HG02885 (cell line): ENCODE measurements around the gene NAXD.
"Not testable (repeated sequence)": the region's sequence is repeated elsewhere in the genome, so short reads cannot be mapped to it uniquely, and the experiment has no call there.

Source experiments
- ATAC-seq: cut with Tn5 transposase; IDR thresholded peaks from one replicate; pipeline ENCODE4 v1.9.1; 2021; ENCODE audit warnings: mild to moderate bottlenecking; ENCODE audit not compliant: unreplicated experiment, poor library complexity

Gene NAXD

GRCh38 chr13:110593430-110594130 is 21.8 kb upstream of the NAXD start:
- ATAC-seq: peak; percentile 93

GRCh38 chr13:110597041-110597689 is 18.2 kb upstream of the NAXD start:
- no peak for ATAC-seq

GRCh38 chr13:110600261-110600819 is 15.0 kb upstream of the NAXD start:
- ATAC-seq: no peak

- no peak for ATAC-seq
These were observed 14.4 kb upstream of the NAXD start for GRCh38 chr13:110600980-110601379.

GRCh38 chr13:110605132-110605531 is 10.2 kb upstream of the NAXD start:
- ATAC-seq: no peak

GRCh38 chr13:110606281-110606680 is 9.1 kb upstream of the NAXD start:
- ATAC-seq: not testable (repeated sequence)

GRCh38 chr13:110607675-110608224 is 7.6 kb upstream of the NAXD start:
- peak; percentile 42 for ATAC-seq

- peak; percentile 48 for ATAC-seq
These were observed 4.3 kb upstream of the NAXD start for GRCh38 chr13:110610955-110611595.

GRCh38 chr13:110615005-110615321 is 382 bp upstream of the NAXD start:
- ATAC-seq: no peak

GRCh38 chr13:110616103-110617101 is 1.1 kb downstream of the NAXD start:
- ATAC-seq: peak; percentile 63

- no peak for ATAC-seq
These were observed 2.2 kb downstream of the NAXD start for GRCh38 chr13:110617321-110618072.

- no peak for ATAC-seq
These were observed 2.8 kb downstream of the NAXD start for GRCh38 chr13:110618167-110618566.

GRCh38 chr13:110618780-110619179 is 3.4 kb downstream of the NAXD start:
- no peak for ATAC-seq

GRCh38 chr13:110620596-110620995 is 5.3 kb downstream of the NAXD start:
- no peak for ATAC-seq

- ATAC-seq: no peak
These were observed 9.7 kb downstream of the NAXD start for GRCh38 chr13:110624766-110625756.

GRCh38 chr13:110625771-110626321 is 10.5 kb downstream of the NAXD start:
- no peak for ATAC-seq

- no peak for ATAC-seq
These were observed 11.2 kb downstream of the NAXD start for GRCh38 chr13:110626521-110626920.

- ATAC-seq: no peak
These were observed 12.0 kb downstream of the NAXD start for GRCh38 chr13:110627351-110627750.
